ENCODE measurements around the gene PPP6C.
"Not testable (repeated sequence)": the region's sequence is repeated elsewhere in the genome, so short reads cannot be mapped to it uniquely, and the experiment has no call there.

The PPP6C gene

GRCh38 chr9:125181756-125182155 lies 7.8 kb downstream of the PPP6C start:
- DNase-seq = not testable (repeated sequence)

DNA sequence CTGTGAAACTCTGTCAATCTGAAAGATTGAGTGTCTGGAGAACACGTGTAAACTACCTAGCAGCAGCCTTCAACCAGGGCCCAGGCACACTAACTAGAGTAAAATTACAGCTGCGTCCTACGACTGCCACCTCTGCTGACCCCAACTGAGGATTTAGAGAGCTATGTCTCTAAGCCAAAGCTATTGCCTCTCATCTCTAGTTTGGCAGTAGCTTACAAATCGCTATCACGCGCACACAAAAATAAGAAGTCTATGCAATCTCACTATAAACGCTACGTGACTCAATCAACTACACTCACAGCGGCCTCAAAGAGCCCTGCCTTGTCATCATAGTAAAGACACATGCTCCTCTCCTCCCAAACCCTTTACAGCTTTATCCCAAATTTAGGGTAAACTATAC lies 8.7 kb downstream of the PPP6C start:
- DNase-seq = no peak

DNA sequence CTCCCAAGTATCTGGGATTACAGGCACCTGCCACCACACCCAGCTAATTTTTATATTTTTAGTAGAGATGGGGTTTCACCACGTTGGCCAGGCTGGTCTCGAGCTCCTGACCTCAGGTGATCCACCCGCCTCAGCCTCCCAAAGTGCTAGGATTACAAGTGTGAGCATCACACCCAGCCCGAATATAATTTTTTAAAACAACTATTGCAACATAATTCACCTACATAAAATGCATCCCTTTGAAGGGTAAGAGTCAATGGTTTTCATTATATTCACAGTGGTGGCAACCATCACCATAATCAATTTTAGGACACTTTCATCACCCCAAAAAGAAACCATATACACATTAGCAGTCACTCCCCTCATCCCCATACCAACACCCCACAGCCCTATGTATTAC lies 9.8 kb downstream of the PPP6C start:
- not testable (repeated sequence) for DNase-seq

- no peak for DNase-seq
Observed at GRCh38 chr9:125177888-125178287, 11.7 kb downstream of the PPP6C start.

- no peak for DNase-seq
Observed at GRCh38 chr9:125176636-125177035, 13.0 kb downstream of the PPP6C start.

DNA sequence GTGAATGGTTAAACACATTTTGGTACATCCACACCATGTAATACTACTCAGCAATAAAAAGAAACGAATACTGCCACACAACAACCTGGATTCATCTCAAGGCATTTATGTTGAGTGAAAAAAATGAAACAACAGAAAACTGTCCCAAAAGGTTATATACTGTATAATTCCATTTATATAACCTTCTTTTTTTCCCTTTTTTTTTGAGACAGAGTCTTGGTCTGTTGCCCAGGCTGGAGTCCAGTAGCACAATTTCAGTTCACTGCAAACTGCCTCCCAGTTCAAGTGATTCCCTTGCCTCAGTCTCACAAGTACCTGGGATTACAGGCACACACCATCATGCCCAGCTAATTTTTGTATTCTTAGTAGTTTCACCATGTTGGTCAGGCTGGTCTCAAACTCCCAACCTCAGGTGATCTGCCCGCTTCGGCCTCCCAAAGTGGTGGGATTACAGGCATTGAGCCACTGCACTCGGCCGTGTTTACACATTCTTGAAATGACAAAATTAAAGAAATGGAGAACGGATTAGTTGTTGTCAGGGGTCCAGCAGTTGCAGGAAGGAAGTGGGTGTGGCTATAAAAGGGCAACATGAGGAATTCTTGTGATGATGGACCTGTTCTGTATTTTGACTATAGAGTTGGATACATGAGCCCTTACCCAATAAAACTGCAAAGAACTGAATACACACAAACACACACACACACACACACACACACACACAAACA lies 17.4 kb downstream of the PPP6C start:
- no peak for DNase-seq

GRCh38 chr9:125169895-125170294 lies 19.7 kb downstream of the PPP6C start:
- no peak for DNase-seq

GRCh38 chr9:125166762-125167161 lies 22.8 kb downstream of the PPP6C start:
- no peak for DNase-seq

DNA sequence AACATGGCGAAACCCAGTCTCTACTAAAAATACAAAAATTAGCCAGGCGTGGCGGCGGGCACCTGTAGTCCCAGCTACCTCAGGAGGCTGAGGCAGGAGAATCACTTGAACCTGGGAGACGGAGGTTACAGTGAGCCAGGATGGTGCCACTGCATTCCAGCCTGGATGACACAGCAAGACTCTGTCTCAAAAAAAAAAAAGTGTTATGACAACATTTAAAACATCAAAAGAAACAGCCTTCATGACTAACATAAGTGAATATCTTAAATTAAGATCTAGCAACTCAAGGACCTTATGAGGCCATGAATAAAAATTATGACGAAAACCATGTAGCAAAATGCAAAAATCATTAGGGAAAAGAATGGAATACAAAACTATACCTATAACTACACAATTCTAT lies 26.7 kb downstream of the PPP6C start:
- DNase-seq = not testable (repeated sequence)

DNA sequence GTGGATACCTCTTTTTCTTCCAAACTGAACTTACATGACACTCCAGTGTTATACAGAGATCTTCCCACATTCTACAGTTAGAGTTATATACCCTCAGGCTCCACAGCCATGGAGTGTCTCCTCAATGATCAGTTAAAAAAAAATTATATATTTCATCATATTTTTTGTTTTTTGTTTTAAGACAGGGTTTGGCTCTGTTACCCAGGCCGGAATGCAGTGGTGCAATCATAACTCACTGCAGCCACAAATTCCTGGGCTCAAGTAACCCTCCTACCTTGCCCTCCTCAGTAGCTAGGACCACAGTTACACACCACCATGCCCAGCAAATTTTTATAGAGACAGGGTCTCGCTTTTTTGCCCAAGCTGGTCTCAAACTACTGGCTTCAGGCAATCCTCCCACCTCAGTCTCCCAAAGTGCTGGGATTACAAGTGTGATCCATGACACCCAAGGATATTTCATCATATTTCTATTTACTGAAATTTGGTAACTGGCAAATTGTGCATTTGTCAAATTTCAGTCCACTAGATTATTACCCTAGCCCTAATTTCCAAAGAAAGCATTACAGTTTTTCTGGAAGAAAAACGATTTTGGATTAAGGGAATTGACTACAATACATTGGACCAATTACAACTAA lies 28.2 kb downstream of the PPP6C start:
- DNase-seq = no peak

DNA sequence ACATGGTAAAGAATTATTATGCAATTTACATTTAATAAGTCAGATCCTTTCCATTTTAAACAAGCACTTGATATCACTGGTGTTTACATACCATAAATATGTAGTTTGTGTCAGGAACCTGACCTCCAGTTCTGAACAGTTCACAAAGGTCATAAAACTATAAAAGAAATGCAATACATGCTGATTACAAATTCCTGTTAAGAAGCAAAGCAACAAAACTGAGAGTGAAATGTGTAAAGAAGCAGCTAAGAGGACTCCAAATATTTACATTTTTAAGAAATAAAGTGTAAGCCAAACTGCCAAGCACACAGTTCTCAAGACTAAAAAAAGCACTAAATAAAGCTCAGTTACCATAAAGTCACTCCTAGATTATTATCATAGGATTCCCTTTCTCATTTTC lies 28.9 kb downstream of the PPP6C start:
- DNase-seq = no peak

GRCh38 chr9:125156551-125156950 lies 33.1 kb downstream of the PPP6C start:
- DNase-seq = no peak

GRCh38 chr9:125153712-125154367 lies 35.8 kb downstream of the PPP6C start:
- no peak for DNase-seq

- no peak for DNase-seq
Observed at GRCh38 chr9:125151730-125152129, 37.9 kb downstream of the PPP6C start.

DNA sequence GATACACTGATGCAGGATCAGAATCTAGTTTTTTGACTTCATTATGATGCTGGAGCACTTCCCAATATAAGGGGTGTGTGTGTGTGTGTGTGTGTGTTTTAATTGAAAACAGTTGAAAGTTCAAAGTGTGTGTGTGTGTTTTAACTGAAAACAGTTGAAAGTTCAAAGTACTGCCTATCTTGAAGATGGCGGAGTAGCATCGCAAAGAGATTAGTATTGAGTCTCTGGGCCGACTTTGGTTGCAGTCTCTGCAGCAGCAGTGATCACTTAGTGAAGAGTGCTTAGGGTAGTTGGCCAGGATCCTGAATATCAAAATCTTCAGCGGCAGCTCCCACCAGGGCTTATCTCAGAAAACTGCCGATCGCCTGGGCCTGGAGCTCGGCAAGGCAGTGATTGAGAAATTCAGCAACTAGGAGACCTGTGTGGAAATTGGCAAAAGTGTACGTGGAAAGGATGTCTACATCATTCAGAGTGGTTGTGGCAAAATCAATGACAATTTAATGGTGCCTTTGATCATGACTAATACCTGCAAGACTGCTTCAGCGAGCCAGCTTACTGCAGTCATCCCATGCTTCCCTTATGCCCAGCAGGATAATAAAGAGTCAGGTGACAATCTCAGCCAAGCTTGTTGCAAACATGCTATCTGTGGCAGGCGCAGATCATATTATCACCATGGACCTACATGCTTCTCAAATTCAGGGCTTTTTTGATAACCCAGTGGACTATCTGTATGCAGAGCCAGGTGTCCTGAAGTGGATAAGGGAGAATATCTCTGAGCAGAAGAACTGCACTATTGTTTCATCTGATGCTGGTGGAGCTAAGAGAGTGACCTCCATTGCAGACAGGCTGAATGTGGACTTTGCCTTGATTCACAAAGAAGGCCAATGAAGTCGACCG lies 39.0 kb downstream of the PPP6C start:
- DNase-seq = no peak

- DNase-seq = no peak
Observed at GRCh38 chr9:125147401-125147951, 42.1 kb downstream of the PPP6C start.

- no peak for DNase-seq
Observed at GRCh38 chr9:125146247-125146646, 43.4 kb downstream of the PPP6C start.

- DNase-seq = no peak
Observed at GRCh38 chr9:125145425-125145824, 44.2 kb downstream of the PPP6C start.

DNA sequence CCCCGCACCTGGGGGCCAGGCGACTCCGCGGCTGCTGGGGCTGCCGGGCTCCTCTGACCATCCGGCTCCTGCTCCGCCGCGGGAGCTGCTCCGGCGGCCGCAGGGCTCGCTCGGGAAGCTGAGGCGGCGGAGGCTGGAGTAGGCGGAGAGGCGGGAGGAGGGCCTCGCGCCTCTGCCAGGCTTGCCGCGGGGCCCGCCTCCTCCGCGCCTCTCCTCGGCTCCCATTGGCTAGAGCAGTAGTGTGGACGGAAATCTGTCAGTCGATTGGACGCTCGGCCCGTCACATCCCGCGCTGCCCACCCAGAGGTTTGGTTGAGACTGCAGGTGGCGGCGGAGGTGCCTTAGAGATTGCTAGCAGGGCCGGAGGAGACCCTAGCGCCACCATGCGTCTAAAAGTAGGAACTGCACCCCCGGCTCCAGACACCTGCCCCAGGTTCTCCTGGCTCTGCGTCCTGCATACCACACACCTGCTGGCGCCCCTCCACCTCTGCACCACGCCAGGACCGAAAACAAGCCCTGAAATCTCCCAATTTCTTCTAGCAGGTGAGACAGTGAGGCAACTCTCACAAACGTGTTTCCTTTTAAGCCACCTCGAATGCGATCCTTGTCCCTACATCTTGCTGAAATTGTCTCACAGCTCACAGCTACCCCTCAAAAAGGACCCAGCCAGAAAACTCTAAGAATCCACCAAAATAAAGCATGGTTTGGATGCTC lies 46.1 kb downstream of the PPP6C start, which contains the start of gene SCAI:
Gene SCAI (minus strand): TSS at position 152 of the 714 bp plus-strand sequence. CDS start 91 bp downstream, at position 61.
- peak; percentile 98 for DNase-seq

GRCh38 chr9:125142560-125143376 lies 46.8 kb downstream of the PPP6C start:
- peak; percentile 31 for DNase-seq

- DNase-seq = no peak
Observed at GRCh38 chr9:125141751-125142150, 47.9 kb downstream of the PPP6C start.

Data from stimulated activated CD8-positive, alpha-beta memory T cell treated with anti-CD3 and anti-CD28 coated beads, Interleukin-4, amount 100 ng/mL, for 48 hours (primary cell).